ENCODE data around the gene PARD3.

- TF ChIP-seq EZH2 (IDR thresholded peaks at IDR 0.05; ENCODE audit: insufficient read depth, low read length) (no peak), CTCF (IDR thresholded peaks at IDR 0.05; ENCODE audit: insufficient read depth, low read depth, low read length) (no peak)
These were observed 582.6 kb downstream of the PARD3 start for GRCh38 chr10:34232481-34232880.

Data from astrocyte (in vitro differentiated cells and primary cell).